Upper lobe of left lung (tissue), 4 donors: ENCODE results near the gene PROKR1.

ENCODE experiments used
- CTCF ChIP-seq, 6 experiments: fragments of 450-650 bp in 4 of 6; fragments of 200-600 bp in 2 of 6; sonication (generic) in 2 of 6; IDR thresholded peaks; one replicate each; pipeline ENCODE4 v1.5.1; 2016 to 2019; ENCODE audit warnings: antibody characterized with exemption in 6 of 6
- POLR2AphosphoS5 ChIP-seq, 2 donors: sonication (generic); formaldehyde crosslinking; IDR thresholded peaks; one replicate each; pipeline ENCODE4 v1.5.1; 2017; ENCODE audit warnings: antibody characterized with exemption in 2 of 2

- TF ChIP-seq POLR2AphosphoS5 (IDR thresholded peaks at IDR 0.05) (no peak), CTCF (IDR thresholded peaks at IDR 0.05) (no peak)
These were observed 39.3 kb upstream of the PROKR1 start for GRCh38 chr2:68604077-68604476.
